Peyer's patch (tissue), 4 donors: ENCODE results near the gene UBASH3B. TPM values are rescaled to one million over a fixed set of nuclear protein-coding genes. Genes with fewer than 3 reads are reported as not detected.

ENCODE experiments used
- DNase-seq, 3 donors: peaks; one replicate each; pipeline ENCODE4 v3.0.0-alpha.2; 2017 to 2019
- H3K27ac ChIP-seq, 4 donors: fragments of 200-600 bp; sonication (generic); one replicate each; pipeline ENCODE4 v1.5.1; 2016 to 2019
- H3K27me3 ChIP-seq, 2 donors: fragments of 200-600 bp; sonication (generic); one replicate each; pipeline ENCODE4 v1.5.1; 2019
- H3K36me3 ChIP-seq, 3 donors: fragments of 200-600 bp; sonication (generic); one replicate each; pipeline ENCODE4 v1.5.1; 2016 to 2019
- H3K4me1 ChIP-seq, 4 donors: fragments of 200-600 bp; sonication (generic); one replicate each; pipeline ENCODE4 v1.5.1; 2016 to 2019
- H3K4me3 ChIP-seq, 4 donors: fragments of 200-600 bp; sonication (generic); 1 replicate in 3 of 4; 2 replicates in 1 of 4; pipeline ENCODE4 v1.5.1; 2016 to 2019; ENCODE audit warnings: mild to moderate bottlenecking in 1 of 4
- H3K9me3 ChIP-seq, 4 donors: fragments of 200-600 bp; sonication (generic); one replicate each; pipeline ENCODE4 v1.5.1; 2016 to 2019; ENCODE audit warnings: mild to moderate bottlenecking in 1 of 4
- CTCF ChIP-seq, 6 experiments: fragments of 450-650 bp in 4 of 6; fragments of 200-600 bp in 2 of 6; sonication (generic) in 1 of 6; IDR thresholded peaks; one replicate each; pipeline ENCODE4 v1.5.1; 2017 to 2019; ENCODE audit warnings: antibody characterized with exemption in 6 of 6, mild to moderate bottlenecking in 3 of 6, moderate library complexity in 1 of 6
- POLR2A ChIP-seq, 2 donors: fragments of 450-650 bp; IDR thresholded peaks; one replicate each; pipeline ENCODE4 v1.5.1; 2017; ENCODE audit warnings: antibody characterized with exemption in 2 of 2, mild to moderate bottlenecking in 2 of 2, moderate library complexity in 2 of 2
- total RNA-seq, 4 donors: library from RNA; depleted of rRNA; stranded (reverse); fragments of >200 nt; gene quantifications; one replicate each; pipeline ENCODE4 v1.1.0, GENCODE V29; 2016

The UBASH3B gene
- total RNA-seq, 4 donors from 2014 or later: 2.3 to 14.9 (median 5.2) TPM

- TF ChIP-seq CTCF (IDR thresholded peaks at IDR 0.05) (no peak), POLR2A (IDR thresholded peaks at IDR 0.05) (no peak)
- Histone ChIP-seq H3K27me3 (no peaks in the 10 kb centered on the region), H3K4me3 (no peak overlapping the region), H3K36me3 (no peaks in the 10 kb centered on the region), H3K27ac (no peak overlapping the region), H3K4me1 (no peaks in the 10 kb centered on the region), H3K9me3 (no peaks in the 10 kb centered on the region)
- no peak for DNase-seq
Observed at GRCh38 chr11:122681735-122682134, 26.2 kb downstream of the UBASH3B start.

- TF ChIP-seq CTCF (IDR thresholded peaks at IDR 0.05): no peak
- TF ChIP-seq POLR2A (IDR thresholded peaks at IDR 0.05): no peak
- Histone ChIP-seq H3K4me1 (no peaks in the 10 kb centered on the region), H3K36me3 (no peaks in the 10 kb centered on the region), H3K9me3 (no peaks in the 10 kb centered on the region), H3K4me3 (no peak overlapping the region), H3K27ac (no peak overlapping the region), H3K27me3 (no peaks in the 10 kb centered on the region)
- DNase-seq: no peak
Observed at GRCh38 chr11:122682464-122682863, 26.9 kb downstream of the UBASH3B start.

GRCh38 chr11:122685041-122685440 is 29.5 kb downstream of the UBASH3B start:
- no peaks in the 10 kb centered on the region for H3K4me1 ChIP-seq
- H3K9me3 ChIP-seq: no peaks in the 10 kb centered on the region
- no peaks in the 10 kb centered on the region for H3K27me3 ChIP-seq
- H3K4me3 ChIP-seq: no peak overlapping the region
- TF ChIP-seq POLR2A (IDR thresholded peaks at IDR 0.05) (no peak), CTCF (IDR thresholded peaks at IDR 0.05) (no peak)
- H3K36me3 ChIP-seq: no peaks in the 10 kb centered on the region
- no peak for DNase-seq
- no peak overlapping the region for H3K27ac ChIP-seq

- no peaks in the 10 kb centered on the region for H3K27me3 ChIP-seq
- H3K9me3 ChIP-seq: no peaks in the 10 kb centered on the region
- TF ChIP-seq POLR2A (IDR thresholded peaks at IDR 0.05) (no peak), CTCF (IDR thresholded peaks at IDR 0.05) (no peak)
- H3K27ac ChIP-seq: no peak overlapping the region
- peaks cover 0 to under 1% (median 0%) of the 10 kb centered on the region in 4 donors for H3K4me1 ChIP-seq
- H3K36me3 ChIP-seq: no peaks in the 10 kb centered on the region
- no peak overlapping the region for H3K4me3 ChIP-seq
- DNase-seq: no peak
Observed at GRCh38 chr11:122686111-122686510, 30.6 kb downstream of the UBASH3B start.

GRCh38 chr11:122690384-122690783 is 34.9 kb downstream of the UBASH3B start:
- Histone ChIP-seq H3K4me3 (no peak overlapping the region), H3K27ac (peak overlapping the region in 3 of 4 donors; percentile 41 to 63 (median 60)), H3K27me3 (no peaks in the 10 kb centered on the region), H3K36me3 (no peaks in the 10 kb centered on the region), H3K9me3 (no peaks in the 10 kb centered on the region), H3K4me1 (peaks cover 0 to 8% (median 0%) of the 10 kb centered on the region in 4 donors)
- TF ChIP-seq CTCF (IDR thresholded peaks at IDR 0.05): no peak
- TF ChIP-seq POLR2A (IDR thresholded peaks at IDR 0.05): no peak
- no peak for DNase-seq
